Caco-2 (cell line): ENCODE measurements around the gene KLK10. TPM values are rescaled to one million over a fixed set of nuclear protein-coding genes. Genes with fewer than 3 reads are reported as not detected.

Experiments
- BruUV-seq: library from RNA; stranded (reverse); fragments of 400-500 nt; replicated peaks from 2 replicates; lab custom pipeline; 2021; lab: Mats Ljungman, UMichigan
- CTCF ChIA-PET: fragments of 300-600 bp; sonication (Branson Sonifier 250); formaldehyde crosslinking; loops from one replicate; lab custom pipeline; 2022; ENCODE audit warnings: antibody characterized with exemption; lab: Charles Lee
- POLR2A ChIA-PET: fragments of 300-600 bp; sonication (Branson Sonifier 250); formaldehyde crosslinking; loops from one replicate; lab custom pipeline; 2022; ENCODE audit warnings: antibody characterized with exemption; lab: Charles Lee
- DNase-seq, 2 experiments: peaks; one replicate each; pipeline versions ENCODE4 v3.0.0 to v3.0.0-alpha.2; 2020 to 2022
- H3K27me3 ChIP-seq: replicated peaks from 2 replicates; pipeline ENCODE4 v1.6.0; 2011; ENCODE audit warnings: low read length; ENCODE audit not compliant: control insufficient read depth, insufficient read depth
- H3K36me3 ChIP-seq: 2 replicates; pipeline ENCODE4 v1.5.1; 2011; ENCODE audit warnings: low read length; ENCODE audit not compliant: control insufficient read depth, insufficient read depth
- H3K4me1 ChIP-seq: fragments of 250-450 bp; sonication (Bioruptor Pico); 2 replicates; pipeline ENCODE4 v1.5.1; 2020; ENCODE audit warnings: mild to moderate bottlenecking
- H3K4me3 ChIP-seq: 2 replicates; pipeline ENCODE4 v1.5.1; 2011; ENCODE audit warnings: low read depth, mild to moderate bottlenecking, control low read depth, low read length
- H3K9me3 ChIP-seq: fragments of 250-450 bp; sonication (Bioruptor Pico); 2 replicates; pipeline ENCODE4 v1.5.1; 2020; ENCODE audit warnings: mild to moderate bottlenecking, moderate library complexity
- H3K27ac Mint-ChIP-seq: one replicate; pipeline ENCODE4 v1.8.0; 2022; ENCODE audit warnings: mixed read lengths; ENCODE audit not compliant: unreplicated experiment
- H3K27me3 Mint-ChIP-seq: one replicate; pipeline ENCODE4 v1.8.0; 2022; ENCODE audit warnings: mixed read lengths; ENCODE audit not compliant: insufficient read depth, unreplicated experiment
- H3K36me3 Mint-ChIP-seq: one replicate; pipeline ENCODE4 v1.8.0; 2022; ENCODE audit warnings: mild to moderate bottlenecking, mixed read lengths; ENCODE audit not compliant: insufficient read depth, unreplicated experiment
- H3K4me1 Mint-ChIP-seq: one replicate; pipeline ENCODE4 v1.8.0; 2022; ENCODE audit warnings: low read depth, mixed read lengths; ENCODE audit not compliant: unreplicated experiment
- H3K4me3 Mint-ChIP-seq: one replicate; pipeline ENCODE4 v1.8.0; 2022; ENCODE audit warnings: mild to moderate bottlenecking, moderate library complexity, mixed read lengths; ENCODE audit not compliant: unreplicated experiment
- H3K9me3 Mint-ChIP-seq: one replicate; pipeline ENCODE4 v1.8.0; 2022; ENCODE audit warnings: mixed read lengths; ENCODE audit not compliant: unreplicated experiment
- CTCF ChIP-seq, 2 experiments: fragments of 200-600 bp in 1 of 2; IDR thresholded peaks; 1 replicate in 1 of 2; 2 replicates in 1 of 2; pipeline versions ENCODE4 v1.5.1 to v1.8.0; 2011 to 2022; ENCODE audit warnings: antibody characterized with exemption in 1 of 2, control low read depth in 1 of 2, inconsistent platforms in 1 of 2, low read depth in 1 of 2, low read length in 1 of 2, mild to moderate bottlenecking in 1 of 2, moderate library complexity in 1 of 2; ENCODE audit not compliant: insufficient read depth in 1 of 2, severe bottlenecking in 1 of 2, unreplicated experiment in 1 of 2
- intact Hi-C: fragments of 100-400 bp; cut with micrococcal nuclease; formaldehyde crosslinking; loops from one replicate; pipeline ENCODE4 v1.10.0; 2022; ENCODE audit not compliant: unreplicated experiment
- total RNA-seq: library from RNA; stranded (reverse); gene quantifications from 2 replicates; pipeline ENCODE4 v1.2.3, GENCODE V29; 2022

The KLK10 gene
- total RNA-seq, 1 experiment from 2014 or later = not detected

- no TSS peak for BruUV-seq
- H3K9me3 Mint-ChIP-seq = no peaks in the 10 kb centered on the region
- intact Hi-C loops = no loop called here
- Histone ChIP-seq H3K27me3 (no peaks in the 10 kb centered on the region), H3K4me1 (peaks cover 14% of the 10 kb centered on the region; the same call in 1 of the 2 replicates), H3K9me3 (no peaks in the 10 kb centered on the region), H3K4me3 (no peak overlapping the region), H3K36me3 (no peaks in the 10 kb centered on the region)
- ChIA-PET CTCF (no interaction called here), POLR2A (no interaction called here)
- H3K4me1 Mint-ChIP-seq = peaks cover 7% of the 10 kb centered on the region
- no peaks in the 10 kb centered on the region for H3K36me3 Mint-ChIP-seq
- no peak overlapping the region for H3K4me3 Mint-ChIP-seq
- no peak for DNase-seq
- no peak for TF ChIP-seq CTCF (IDR thresholded peaks at IDR 0.05; ENCODE audit: insufficient read depth in 1 of 2, low read depth in 1 of 2, low read length in 1 of 2, severe bottlenecking in 1 of 2, unreplicated experiment in 1 of 2)
- H3K27me3 Mint-ChIP-seq = peaks cover 9% of the 10 kb centered on the region
- no peak overlapping the region for H3K27ac Mint-ChIP-seq
These were observed 39.8 kb downstream of the KLK10 start for GRCh38 chr19:50979758-50980157.

- no peak for DNase-seq
- H3K27me3 Mint-ChIP-seq = peaks cover 9% of the 10 kb centered on the region
- peaks cover 7% of the 10 kb centered on the region for H3K4me1 Mint-ChIP-seq
- BruUV-seq = no TSS peak
- ChIA-PET CTCF (no interaction called here), POLR2A (no interaction called here)
- H3K36me3 ChIP-seq = no peaks in the 10 kb centered on the region
- intact Hi-C loops = no loop called here
- H3K27ac Mint-ChIP-seq = peak overlapping the region; percentile 14
- H3K4me3 ChIP-seq = no peak overlapping the region
- peaks cover 14% of the 10 kb centered on the region; the same call in 1 of the 2 replicates for H3K4me1 ChIP-seq
- no peak for TF ChIP-seq CTCF (IDR thresholded peaks at IDR 0.05; ENCODE audit: insufficient read depth in 1 of 2, low read depth in 1 of 2, low read length in 1 of 2, severe bottlenecking in 1 of 2, unreplicated experiment in 1 of 2)
- H3K27me3 ChIP-seq = no peaks in the 10 kb centered on the region
- H3K4me3 Mint-ChIP-seq = no peak overlapping the region
- no peaks in the 10 kb centered on the region for H3K9me3 ChIP-seq
- no peaks in the 10 kb centered on the region for H3K9me3 Mint-ChIP-seq
- no peaks in the 10 kb centered on the region for H3K36me3 Mint-ChIP-seq
These were observed 40.6 kb downstream of the KLK10 start for GRCh38 chr19:50978772-50979390.

- Histone ChIP-seq H3K4me3 (no peak overlapping the region), H3K27me3 (no peaks in the 10 kb centered on the region), H3K9me3 (no peaks in the 10 kb centered on the region), H3K36me3 (no peaks in the 10 kb centered on the region), H3K4me1 (peaks cover 14% of the 10 kb centered on the region; the same call in 1 of the 2 replicates)
- peaks cover 7% of the 10 kb centered on the region for H3K4me1 Mint-ChIP-seq
- H3K9me3 Mint-ChIP-seq = no peaks in the 10 kb centered on the region
- no peak for TF ChIP-seq CTCF (IDR thresholded peaks at IDR 0.05; ENCODE audit: insufficient read depth in 1 of 2, low read depth in 1 of 2, low read length in 1 of 2, severe bottlenecking in 1 of 2, unreplicated experiment in 1 of 2)
- no peak for DNase-seq
- peaks cover 9% of the 10 kb centered on the region for H3K27me3 Mint-ChIP-seq
- no TSS peak for BruUV-seq
- peaks cover 5% of the 10 kb centered on the region for H3K36me3 Mint-ChIP-seq
- H3K27ac Mint-ChIP-seq = no peak overlapping the region
- H3K4me3 Mint-ChIP-seq = no peak overlapping the region
- CTCF ChIA-PET = no interaction called here
- intact Hi-C loops = no loop called here
- POLR2A ChIA-PET = no interaction called here
These were observed 41.9 kb downstream of the KLK10 start for GRCh38 chr19:50977626-50978025.
